ENCODE measurements around the gene ELMO1. TPM values are rescaled to one million over a fixed set of nuclear protein-coding genes. Genes with fewer than 3 reads are reported as not detected.

ELMO1 gene
- total and polyA plus RNA-seq, 9 donors, result 8.9 to 48.9 (median 28.0) TPM

DNA sequence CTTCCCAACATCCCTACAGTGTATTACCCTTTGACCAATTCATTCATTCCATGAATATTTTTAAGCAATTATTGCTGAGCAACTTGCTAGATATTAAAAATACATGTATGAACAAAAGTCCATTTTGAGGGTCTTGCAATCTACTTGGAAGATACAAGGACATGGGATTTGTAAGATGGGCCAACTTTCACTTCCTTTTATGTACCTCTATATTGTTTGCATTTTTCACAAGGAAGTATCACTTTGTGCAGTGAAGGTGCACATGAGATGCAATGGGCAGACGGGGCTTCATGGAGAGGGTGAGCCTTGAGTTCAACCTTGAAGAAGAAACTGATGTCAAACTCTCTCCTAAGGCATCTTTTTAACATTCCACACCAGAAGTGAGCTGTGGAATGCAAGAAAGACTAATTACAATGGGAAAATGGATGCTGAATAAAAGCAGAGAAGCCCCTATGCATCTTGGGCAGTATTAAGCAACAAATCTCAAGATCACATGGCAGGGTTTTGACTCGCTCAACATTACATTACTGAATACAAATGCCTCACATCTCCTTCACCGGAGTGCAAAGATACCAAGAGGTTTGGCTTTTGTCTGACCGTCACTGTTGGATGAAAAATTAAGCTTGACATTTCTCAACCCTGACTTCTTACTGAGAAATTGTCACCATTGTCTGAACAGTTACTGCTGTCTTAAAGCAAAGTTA is 341.5 kb downstream of the ELMO1 start:
- Histone ChIP-seq H3K9me3 (no peaks in the 10 kb centered on the region), H3K36me3 (no peaks in the 10 kb centered on the region), H3K27me3 (no peaks in the 10 kb centered on the region), H3K4me1 (ENCODE audit: insufficient read depth) (peaks cover 6% of the 10 kb centered on the region), H3K4me3 (no peak overlapping the region), H3K27ac (no peak overlapping the region)
- intact Hi-C loops (cut with DNase I), result no loop called here
- TF ChIP-seq, protein P1, sequence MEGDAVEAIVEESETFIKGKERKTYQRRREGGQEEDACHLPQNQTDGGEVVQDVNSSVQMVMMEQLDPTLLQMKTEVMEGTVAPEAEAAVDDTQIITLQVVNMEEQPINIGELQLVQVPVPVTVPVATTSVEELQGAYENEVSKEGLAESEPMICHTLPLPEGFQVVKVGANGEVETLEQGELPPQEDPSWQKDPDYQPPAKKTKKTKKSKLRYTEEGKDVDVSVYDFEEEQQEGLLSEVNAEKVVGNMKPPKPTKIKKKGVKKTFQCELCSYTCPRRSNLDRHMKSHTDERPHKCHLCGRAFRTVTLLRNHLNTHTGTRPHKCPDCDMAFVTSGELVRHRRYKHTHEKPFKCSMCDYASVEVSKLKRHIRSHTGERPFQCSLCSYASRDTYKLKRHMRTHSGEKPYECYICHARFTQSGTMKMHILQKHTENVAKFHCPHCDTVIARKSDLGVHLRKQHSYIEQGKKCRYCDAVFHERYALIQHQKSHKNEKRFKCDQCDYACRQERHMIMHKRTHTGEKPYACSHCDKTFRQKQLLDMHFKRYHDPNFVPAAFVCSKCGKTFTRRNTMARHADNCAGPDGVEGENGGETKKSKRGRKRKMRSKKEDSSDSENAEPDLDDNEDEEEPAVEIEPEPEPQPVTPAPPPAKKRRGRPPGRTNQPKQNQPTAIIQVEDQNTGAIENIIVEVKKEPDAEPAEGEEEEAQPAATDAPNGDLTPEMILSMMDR (IDR thresholded peaks at IDR 0.05), result no peak
- no peak for TF ChIP-seq POLR2A (IDR thresholded peaks at IDR 0.05)
- WGBS, 3 donors, result 87 to 97% (median 89%) methylated on average over 4 of the region's 4 CpGs
- no peak for DNase-seq

DNA sequence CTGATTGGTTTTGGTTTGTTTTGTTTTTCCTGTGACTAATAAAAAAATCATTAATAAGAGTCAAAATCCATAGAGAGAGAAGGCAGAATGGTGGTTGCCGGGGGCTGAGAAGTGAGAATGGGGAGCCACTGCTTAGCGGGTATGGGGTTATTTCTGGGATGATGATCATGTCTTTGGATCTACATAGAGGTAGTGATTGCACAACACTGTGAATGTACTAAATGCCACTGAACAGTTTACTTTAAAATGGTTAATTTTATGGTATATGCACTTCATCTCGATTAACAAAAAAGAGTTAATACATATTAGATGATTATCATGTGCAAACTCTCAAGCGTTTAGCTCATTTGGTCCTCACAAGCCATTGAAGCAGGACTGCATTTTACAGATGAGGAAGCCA is 342.9 kb downstream of the ELMO1 start:
- no peaks in the 10 kb centered on the region for H3K27me3 ChIP-seq
- intact Hi-C loops (cut with DNase I), result no loop called here
- H3K4me1 ChIP-seq (ENCODE audit: insufficient read depth), result peaks cover 6% of the 10 kb centered on the region
- H3K27ac ChIP-seq, result no peak overlapping the region
- TF ChIP-seq, protein P1 (IDR thresholded peaks at IDR 0.05), result no peak
- TF ChIP-seq EP300 (IDR thresholded peaks at IDR 0.05) (no peak), POLR2A (IDR thresholded peaks at IDR 0.05) (no peak)
- H3K9me3 ChIP-seq, result no peaks in the 10 kb centered on the region
- no peak overlapping the region for H3K4me3 ChIP-seq
- no peaks in the 10 kb centered on the region for H3K36me3 ChIP-seq
- 93 to 97% (median 97%) methylated on average over 4 of the region's 4 CpGs for WGBS, 3 donors
- DNase-seq, result no peak

DNA sequence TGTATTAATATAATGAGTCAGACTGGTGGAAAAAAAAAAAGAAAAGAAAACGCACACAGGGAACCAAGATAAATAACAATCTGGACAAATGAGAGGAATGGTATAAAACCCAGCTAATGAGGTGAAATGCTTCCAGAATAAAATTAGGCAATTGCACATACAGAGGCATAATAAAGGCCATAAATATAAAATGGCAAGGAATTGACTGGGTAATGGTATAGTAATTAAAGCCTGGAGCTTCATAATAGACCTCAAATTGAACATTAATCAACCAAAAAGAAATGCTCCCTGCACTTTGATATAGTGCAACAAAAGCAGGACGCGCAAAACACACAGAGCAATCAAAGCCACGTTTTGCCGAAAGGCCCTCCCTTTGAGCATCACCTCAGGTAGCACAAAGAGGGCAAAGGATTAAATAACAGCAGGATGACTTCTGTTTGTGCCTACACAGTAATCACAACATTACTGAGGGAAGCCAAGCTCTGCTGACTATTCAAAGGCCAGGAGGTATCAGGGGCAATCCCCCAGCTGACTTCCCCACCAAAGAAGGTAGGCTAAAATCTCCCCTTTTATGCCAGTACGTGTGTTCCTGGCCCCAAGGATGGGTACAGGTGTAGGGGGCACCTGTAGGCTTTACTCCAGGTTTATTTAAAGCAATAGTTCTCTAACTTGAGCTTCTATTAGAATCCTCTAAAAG is 343.7 kb downstream of the ELMO1 start:
- H3K36me3 ChIP-seq, result no peaks in the 10 kb centered on the region
- H3K27ac ChIP-seq, result no peak overlapping the region
- no peaks in the 10 kb centered on the region for H3K27me3 ChIP-seq
- 63 to 65% (median 63%) methylated on average over 6 of the region's 6 CpGs for whole genome bisulfite sequencing, 3 donors
- H3K4me1 ChIP-seq (ENCODE audit: insufficient read depth), result peaks cover 6% of the 10 kb centered on the region
- no peak overlapping the region for H3K4me3 ChIP-seq
- DNase-seq, result no peak
- intact Hi-C loops (cut with DNase I), result no loop called here
- no peaks in the 10 kb centered on the region for H3K9me3 ChIP-seq
- TF ChIP-seq EP300 (IDR thresholded peaks at IDR 0.05) (no peak), POLR2A (IDR thresholded peaks at IDR 0.05) (no peak)
- TF ChIP-seq, protein P1 (IDR thresholded peaks at IDR 0.05), result no peak

DNA sequence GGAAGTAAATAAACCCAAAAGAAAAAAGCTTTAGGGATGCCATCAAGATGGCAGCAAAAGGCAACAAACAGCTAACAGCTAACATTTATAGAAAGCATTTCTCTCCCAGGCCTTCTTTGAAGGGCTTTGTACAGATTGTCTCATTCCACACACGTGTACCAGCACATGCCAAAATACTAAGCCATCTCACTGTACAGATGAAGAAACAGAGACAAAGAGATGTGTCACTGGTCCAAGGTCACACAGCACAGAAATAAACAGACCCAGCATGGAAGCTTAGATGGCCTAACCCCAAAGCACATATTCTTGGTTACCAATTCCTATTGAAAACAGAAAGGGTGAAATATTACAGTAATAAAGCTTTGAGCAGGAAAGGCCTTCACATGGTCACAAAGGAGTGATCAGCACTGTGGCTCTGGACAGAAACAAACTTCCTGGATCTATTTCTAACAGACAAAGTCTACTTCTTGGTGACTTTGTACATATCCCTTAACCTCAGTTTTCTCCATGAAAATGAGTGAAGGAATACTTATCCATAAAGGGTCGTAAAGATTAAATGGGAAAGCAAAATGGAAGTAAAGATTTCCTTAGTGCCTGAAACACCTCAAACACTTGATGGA is 346.0 kb downstream of the ELMO1 start:
- H3K27ac ChIP-seq, result no peak overlapping the region
- no peaks in the 10 kb centered on the region for H3K27me3 ChIP-seq
- no peaks in the 10 kb centered on the region for H3K4me1 ChIP-seq (ENCODE audit: insufficient read depth)
- TF ChIP-seq, protein P1 (IDR thresholded peaks at IDR 0.05), result no peak
- TF ChIP-seq POLR2A (IDR thresholded peaks at IDR 0.05) (no peak), EP300 (IDR thresholded peaks at IDR 0.05) (no peak)
- intact Hi-C loops (cut with DNase I), result no loop called here
- H3K9me3 ChIP-seq, result no peaks in the 10 kb centered on the region
- no peak for DNase-seq
- H3K36me3 ChIP-seq, result no peaks in the 10 kb centered on the region
- H3K4me3 ChIP-seq, result no peak overlapping the region
- 88 to 95% (median 93%) methylated on average over 2 of the region's 2 CpGs for WGBS, 3 donors

Data from ovary (tissue), 9 donors.